ENCODE measurements around the gene PEAK3. TPM values are rescaled to one million over a fixed set of nuclear protein-coding genes. Genes with fewer than 3 reads are reported as not detected.

The PEAK3 gene
- total and polyA plus RNA-seq, 2 experiments from 2014 or later, result 0.15 TPM; not detected in 1

GRCh38 chr19:2255982-2256685 is 25.8 kb downstream of the PEAK3 start, which contains the start of gene JSRP1:
Gene JSRP1 (minus strand): TSS chr19:2256417. CDS start chr19:2255314, 1,103 bp downstream.
- Histone ChIP-seq H3K27ac (no peak within 1 kb of the TSS), H3K4me1 (ENCODE audit: insufficient read depth) (peaks cover 13% of the 10 kb centered on the region), H3K27me3 (no peaks in the 10 kb centered on the region), H3K79me2 (no peaks in the 10 kb centered on the region), H3K4me2 (no peak within 1 kb of the TSS), H3K9me3 (ENCODE audit: low read depth) (no peaks in the 10 kb centered on the region), H3K36me3 (replicated peaks; ENCODE audit: insufficient read depth, low read depth) (no peaks in the 10 kb centered on the region), H3K9me2 (replicated peaks; ENCODE audit: insufficient read depth) (no peaks in the 10 kb centered on the region), H4K20me1 (ENCODE audit: insufficient read depth, poor library complexity, severe bottlenecking) (no peaks in the 10 kb centered on the region), H3K4me3 (no peak within 1 kb of the TSS), H2AFZ (no peak within 1 kb of the TSS)
- no peak for DNase-seq (ENCODE audit: low spot score)
- WGBS (ENCODE audit: low lambda C conversion rate, missing lambda C conversion rate), result 90% methylated on average over 24 of the region's 24 CpGs
- TF ChIP-seq CTCF (IDR thresholded peaks at IDR 0.05; ENCODE audit: poor library complexity) (no peak), EZH2phosphoT487 (IDR thresholded peaks at IDR 0.05; ENCODE audit: low read depth, severe bottlenecking, unreplicated experiment) (no peak), EZH2 (IDR thresholded peaks at IDR 0.05; ENCODE audit: borderline replicate concordance) (no peak)

GRCh38 chr19:2255112-2255845 is 26.7 kb downstream of the PEAK3 start:
- H3K36me3 ChIP-seq (replicated peaks; ENCODE audit: insufficient read depth, low read depth), result no peaks in the 10 kb centered on the region
- H3K27ac ChIP-seq, result no peak overlapping the region
- H4K20me1 ChIP-seq (ENCODE audit: insufficient read depth, poor library complexity, severe bottlenecking), result no peaks in the 10 kb centered on the region
- H2AFZ ChIP-seq, result no peak overlapping the region
- no peak overlapping the region for H3K4me3 ChIP-seq
- no peaks in the 10 kb centered on the region for H3K9me3 ChIP-seq (ENCODE audit: low read depth)
- no peak for DNase-seq (ENCODE audit: low spot score)
- no peaks in the 10 kb centered on the region for H3K79me2 ChIP-seq
- TF ChIP-seq CTCF (IDR thresholded peaks at IDR 0.05; ENCODE audit: poor library complexity), result no peak
- TF ChIP-seq EZH2 (IDR thresholded peaks at IDR 0.05; ENCODE audit: borderline replicate concordance), result no peak
- TF ChIP-seq EZH2phosphoT487 (IDR thresholded peaks at IDR 0.05; ENCODE audit: low read depth, severe bottlenecking, unreplicated experiment), result no peak
- 96% methylated on average over 16 of the region's 16 CpGs for WGBS (ENCODE audit: low lambda C conversion rate, missing lambda C conversion rate)
- no peaks in the 10 kb centered on the region for H3K9me2 ChIP-seq (replicated peaks; ENCODE audit: insufficient read depth)
- peaks cover 13% of the 10 kb centered on the region for H3K4me1 ChIP-seq (ENCODE audit: insufficient read depth)
- H3K4me2 ChIP-seq, result no peak overlapping the region
- H3K27me3 ChIP-seq, result no peaks in the 10 kb centered on the region

GRCh38 chr19:2254064-2254872 is 27.7 kb downstream of the PEAK3 start:
- no peak overlapping the region for H3K27ac ChIP-seq
- H3K79me2 ChIP-seq, result no peaks in the 10 kb centered on the region
- H3K9me3 ChIP-seq (ENCODE audit: low read depth), result no peaks in the 10 kb centered on the region
- H3K36me3 ChIP-seq (replicated peaks; ENCODE audit: insufficient read depth, low read depth), result no peaks in the 10 kb centered on the region
- no peaks in the 10 kb centered on the region for H3K27me3 ChIP-seq
- H4K20me1 ChIP-seq (ENCODE audit: insufficient read depth, poor library complexity, severe bottlenecking), result no peaks in the 10 kb centered on the region
- DNase-seq (ENCODE audit: low spot score), result peak; percentile 81
- peaks cover 13% of the 10 kb centered on the region for H3K4me1 ChIP-seq (ENCODE audit: insufficient read depth)
- H3K4me2 ChIP-seq, result peak overlapping the region; percentile 91
- H3K9me2 ChIP-seq (replicated peaks; ENCODE audit: insufficient read depth), result no peaks in the 10 kb centered on the region
- WGBS (ENCODE audit: low lambda C conversion rate, missing lambda C conversion rate), result 51% methylated on average over 20 of the region's 20 CpGs
- H3K4me3 ChIP-seq, result no peak overlapping the region
- peak; percentile 52 for TF ChIP-seq CTCF (IDR thresholded peaks at IDR 0.05; ENCODE audit: poor library complexity)
- no peak for TF ChIP-seq EZH2 (IDR thresholded peaks at IDR 0.05; ENCODE audit: borderline replicate concordance)
- peak overlapping the region; percentile 40 for H2AFZ ChIP-seq

Data from hepatocyte (in vitro differentiated cells).